HG03175 (cell line): Measurements from ENCODE around the gene ALG10B.

Experiments used
- ATAC-seq: cut with Tn5 transposase; IDR thresholded peaks from one replicate; pipeline ENCODE4 v1.9.1; 2021; ENCODE audit warnings: mild to moderate bottlenecking, moderate library complexity; ENCODE audit not compliant: unreplicated experiment

Gene ALG10B

GRCh38 chr12:38373784-38374183 is 57.2 kb downstream of the ALG10B start:
- no peak for ATAC-seq

GRCh38 chr12:38374751-38375150 is 58.2 kb downstream of the ALG10B start:
- ATAC-seq: no peak
